Spleen (tissue), 11 donors: ENCODE data around the gene EIF2B2. TPM values are rescaled to one million over a fixed set of nuclear protein-coding genes. Genes with fewer than 3 reads are reported as not detected.

Source experiments
- DNase-seq: peaks from one replicate; pipeline ENCODE4 v3.0.0-alpha.2; 2020
- H3K27ac ChIP-seq, 8 donors: fragments of 200-600 bp; sonication (generic) in 7 of 8; 1 replicate in 4 of 8; 2 replicates in 4 of 8; pipeline versions ENCODE4 v1.5.0 to v1.8.0; 2016 to 2021; ENCODE audit warnings: inconsistent platforms in 4 of 8, mild to moderate bottlenecking in 4 of 8, moderate library complexity in 1 of 8
- H3K27me3 ChIP-seq, 7 donors: fragments of 200-600 bp; sonication (generic) in 6 of 7; replicated peaks in 1 of 7; 1 replicate in 4 of 7; 2 replicates in 3 of 7; pipeline versions ENCODE4 v1.5.0 to v1.8.0; 2016 to 2021; ENCODE audit warnings: inconsistent platforms in 3 of 7, mild to moderate bottlenecking in 1 of 7
- H3K36me3 ChIP-seq, 6 donors: fragments of 200-600 bp; sonication (generic) in 5 of 6; 1 replicate in 4 of 6; 2 replicates in 2 of 6; pipeline versions ENCODE4 v1.5.0 to v1.8.0; 2016 to 2021; ENCODE audit warnings: inconsistent platforms in 2 of 6
- H3K4me1 ChIP-seq, 6 donors: fragments of 200-600 bp; sonication (generic) in 5 of 6; 1 replicate in 3 of 6; 2 replicates in 3 of 6; pipeline versions ENCODE4 v1.5.0 to v1.8.0; 2016 to 2021; ENCODE audit warnings: inconsistent platforms in 3 of 6
- H3K4me3 ChIP-seq, 8 donors: fragments of 200-600 bp; sonication (generic) in 7 of 8; 1 replicate in 4 of 8; 2 replicates in 4 of 8; pipeline versions ENCODE4 v1.5.0 to v1.8.0; 2016 to 2021; ENCODE audit warnings: inconsistent platforms in 4 of 8, mild to moderate bottlenecking in 4 of 8, moderate library complexity in 2 of 8
- H3K9me3 ChIP-seq, 8 donors: fragments of 200-600 bp; sonication (generic) in 7 of 8; 1 replicate in 4 of 8; 2 replicates in 4 of 8; pipeline versions ENCODE4 v1.5.0 to v1.8.0; 2016 to 2021; ENCODE audit warnings: inconsistent platforms in 4 of 8
- POLR2A ChIP-seq, 3 donors: fragments of 450-650 bp; IDR thresholded peaks; one replicate each; pipeline ENCODE4 v1.5.1; 2017; ENCODE audit warnings: antibody characterized with exemption in 3 of 3, mild to moderate bottlenecking in 1 of 3
- POLR2AphosphoS5 ChIP-seq, 3 donors: sonication (generic); formaldehyde crosslinking; IDR thresholded peaks; one replicate each; pipeline ENCODE4 v1.5.1; 2017; ENCODE audit warnings: antibody characterized with exemption in 3 of 3
- WGBS, 5 donors: extraction: QIAGEN DNeasy Blood & Tissue Kit in 3 of 5; methylation state at CpG; one replicate each; pipeline versions ENCODE4 v1.1.5 to v1.1.7; 2013 to 2018; 5-methylcytosine and 5-hydroxymethylcytosine counted together
- intact Hi-C: fragments of 100-400 bp; cut with DNase I; formaldehyde crosslinking; loops from one replicate; pipeline ENCODE4 v1.15.0; 2023; ENCODE audit warnings: low total_unique reads
- polyA plus RNA-seq, 3 donors: library from polyadenylated mRNA; stranded (reverse); fragments of 200-250 nt; gene quantifications; one replicate each; pipeline ENCODE4 v1.2.1, GENCODE V29; 2013
- total RNA-seq, 7 donors: library from RNA; depleted of rRNA in 3 of 7; stranded (reverse); fragments of >200 nt in 3 of 7; fragmentation: NEBNext Ultra II Directional in 4 of 7; extraction: Animal tissue kit (Norgen Biotek cat#: 25700) in 4 of 7; gene quantifications; one replicate each; pipeline versions ENCODE4 v1.1.0 to v1.2.1, GENCODE V29; 2016 to 2021
- TF ChIP-seq, protein P1 (sequence below), 11 experiments: fragments of 200-600 bp in 7 of 11; fragments of 450-650 bp in 4 of 11; sonication (generic) in 4 of 11; IDR thresholded peaks in 8 of 11; conservative IDR thresholded peaks in 3 of 11; 1 replicate in 7 of 11; 2 replicates in 4 of 11; pipeline versions ENCODE4 v1.4.0 to v1.8.0; 2016 to 2021; ENCODE audit warnings: antibody characterized with exemption in 11 of 11, inconsistent platforms in 4 of 11, mild to moderate bottlenecking in 1 of 11
- donor health status: healthy with polysubstance abuse.
- donor health status: DM: no; HTN: no; CAD: no; lungs with moderate emphysema.
- donor health status: DM: no; HTN: no; CAD: no.
- donor health status: Bipolar disorder and iron deficiency.
- donor health status: healthy.
- donor health status: DM: no; HTN: no; CAD: no.
- donor health status: DM: yes; HTN: yes; CAD: no.

The EIF2B2 gene
- total and polyA plus RNA-seq, 10 donors: 16.0 to 38.1 (median 25.8) TPM

- intact Hi-C loops: no loop called here
- Histone ChIP-seq H3K4me1 (peaks cover 0 to 17% (median 12%) of the 10 kb centered on the region in 6 donors), H3K36me3 (no peaks in the 10 kb centered on the region), H3K27me3 (no peaks in the 10 kb centered on the region), H3K4me3 (no peak overlapping the region), H3K27ac (peak overlapping the region in 1 of 8 donors; percentile 16), H3K9me3 (no peaks in the 10 kb centered on the region)
- TF ChIP-seq POLR2A (IDR thresholded peaks at IDR 0.05): no peak
- peak in 2 of 3 donors; percentile 18 to 29 for TF ChIP-seq POLR2AphosphoS5 (IDR thresholded peaks at IDR 0.05)
- no peak for DNase-seq
- WGBS, 5 donors: 75 to 86% (median 82%) methylated on average over 6 to 12 of the region's 12 CpGs
Observed at GRCh38 chr14:74975059-74975810, 27.5 kb upstream of the EIF2B2 start.

DNA sequence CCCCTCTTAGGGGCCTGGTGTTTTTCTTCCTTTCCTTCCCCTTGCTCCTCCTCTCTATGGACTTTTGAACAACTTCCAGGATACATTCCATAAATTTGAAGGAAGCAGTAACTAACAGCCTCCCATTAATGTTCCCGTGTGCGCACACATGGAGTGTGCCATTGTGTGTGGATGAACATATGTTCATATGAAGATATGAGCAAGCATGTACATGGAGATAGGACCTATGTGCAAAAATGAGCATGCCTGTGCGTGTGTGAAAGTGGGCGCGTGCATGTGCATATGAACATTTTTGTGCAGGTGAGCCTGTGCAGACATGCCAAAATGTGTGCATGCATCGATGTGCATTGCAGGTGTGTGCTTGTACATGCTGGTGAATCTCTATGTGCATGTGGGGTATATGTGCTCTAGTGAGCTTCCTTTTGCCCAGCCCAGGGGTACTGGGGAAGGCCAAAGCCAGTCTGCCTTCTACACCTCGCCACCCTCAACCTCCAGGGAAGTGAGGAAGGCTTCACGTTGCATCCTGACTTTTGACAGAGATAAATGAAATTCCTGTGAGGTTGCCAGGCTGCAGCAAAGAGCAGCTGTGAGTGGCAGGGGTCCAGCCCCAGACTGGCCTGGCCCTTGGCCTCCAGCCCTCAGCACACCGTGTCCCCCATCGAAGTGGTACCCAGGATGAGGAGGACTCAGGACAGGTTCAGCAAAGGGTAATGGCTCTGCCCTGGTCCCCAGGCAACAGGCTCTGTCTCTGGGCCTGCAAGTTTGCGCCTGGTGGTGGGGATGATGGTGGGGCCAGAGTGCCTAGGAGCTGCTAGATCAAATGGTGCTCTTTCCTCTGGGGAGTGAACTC is 26.2 kb upstream of the EIF2B2 start:
- no peak for DNase-seq
- no peaks in the 10 kb centered on the region for H3K36me3 ChIP-seq
- no peak overlapping the region for H3K27ac ChIP-seq
- TF ChIP-seq, protein P1, sequence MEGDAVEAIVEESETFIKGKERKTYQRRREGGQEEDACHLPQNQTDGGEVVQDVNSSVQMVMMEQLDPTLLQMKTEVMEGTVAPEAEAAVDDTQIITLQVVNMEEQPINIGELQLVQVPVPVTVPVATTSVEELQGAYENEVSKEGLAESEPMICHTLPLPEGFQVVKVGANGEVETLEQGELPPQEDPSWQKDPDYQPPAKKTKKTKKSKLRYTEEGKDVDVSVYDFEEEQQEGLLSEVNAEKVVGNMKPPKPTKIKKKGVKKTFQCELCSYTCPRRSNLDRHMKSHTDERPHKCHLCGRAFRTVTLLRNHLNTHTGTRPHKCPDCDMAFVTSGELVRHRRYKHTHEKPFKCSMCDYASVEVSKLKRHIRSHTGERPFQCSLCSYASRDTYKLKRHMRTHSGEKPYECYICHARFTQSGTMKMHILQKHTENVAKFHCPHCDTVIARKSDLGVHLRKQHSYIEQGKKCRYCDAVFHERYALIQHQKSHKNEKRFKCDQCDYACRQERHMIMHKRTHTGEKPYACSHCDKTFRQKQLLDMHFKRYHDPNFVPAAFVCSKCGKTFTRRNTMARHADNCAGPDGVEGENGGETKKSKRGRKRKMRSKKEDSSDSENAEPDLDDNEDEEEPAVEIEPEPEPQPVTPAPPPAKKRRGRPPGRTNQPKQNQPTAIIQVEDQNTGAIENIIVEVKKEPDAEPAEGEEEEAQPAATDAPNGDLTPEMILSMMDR (IDR thresholded peaks at IDR 0.05 in 8 of 11, conservative IDR thresholded peaks at IDR 0.05 in 3 of 11): no peak
- TF ChIP-seq POLR2AphosphoS5 (IDR thresholded peaks at IDR 0.05): no peak
- no peak for TF ChIP-seq POLR2A (IDR thresholded peaks at IDR 0.05)
- intact Hi-C loops: no loop called here
- peaks cover 0 to 25% (median 13%) of the 10 kb centered on the region in 6 donors for H3K4me1 ChIP-seq
- H3K27me3 ChIP-seq: no peaks in the 10 kb centered on the region
- H3K9me3 ChIP-seq: no peaks in the 10 kb centered on the region
- no peak overlapping the region for H3K4me3 ChIP-seq
- 81 to 90% (median 86%) methylated on average over 9 to 11 of the region's 11 CpGs for WGBS, 5 donors

DNA sequence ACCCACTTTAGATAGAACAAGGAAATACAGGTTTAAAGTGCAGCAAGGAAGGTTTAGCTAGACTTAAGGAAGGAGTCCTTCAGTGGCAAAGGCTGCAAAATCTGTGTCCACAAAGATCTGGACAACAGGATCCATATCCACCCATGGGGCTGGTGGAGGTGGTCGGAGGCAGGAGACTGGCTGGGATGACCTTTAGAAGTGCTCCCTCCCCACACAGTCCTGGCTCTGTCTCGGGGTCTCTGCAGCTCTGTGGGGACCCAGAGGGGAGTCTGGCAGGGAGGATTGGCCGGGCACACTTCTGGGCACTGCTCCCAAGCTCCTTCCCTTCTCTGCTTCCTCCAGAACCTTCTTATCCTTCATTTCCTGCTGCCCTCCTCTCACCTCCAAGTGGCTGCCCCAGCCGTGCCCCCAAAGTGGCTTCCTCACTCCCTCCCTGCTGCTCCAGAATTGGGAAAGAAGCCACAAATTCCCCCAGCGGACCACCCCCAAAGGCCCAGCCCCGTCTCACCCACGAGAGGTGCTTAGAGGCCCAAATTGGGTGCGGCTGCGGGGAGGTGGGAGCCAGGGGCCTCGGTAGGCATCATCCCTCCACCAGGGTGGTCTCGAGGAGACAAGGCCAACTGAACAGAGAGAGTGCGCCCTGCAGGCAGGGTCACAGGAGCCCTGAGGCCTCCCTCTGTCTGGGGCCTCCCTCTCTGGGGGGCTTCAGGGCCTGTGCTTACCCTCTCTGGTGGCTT is 25.4 kb upstream of the EIF2B2 start:
- Histone ChIP-seq H3K27ac (no peak overlapping the region), H3K36me3 (no peaks in the 10 kb centered on the region), H3K27me3 (no peaks in the 10 kb centered on the region), H3K4me3 (no peak overlapping the region), H3K4me1 (peaks cover 0 to 25% (median 13%) of the 10 kb centered on the region in 6 donors), H3K9me3 (no peaks in the 10 kb centered on the region)
- TF ChIP-seq, protein P1 (IDR thresholded peaks at IDR 0.05 in 8 of 11, conservative IDR thresholded peaks at IDR 0.05 in 3 of 11): no peak
- TF ChIP-seq POLR2AphosphoS5 (IDR thresholded peaks at IDR 0.05) (no peak), POLR2A (IDR thresholded peaks at IDR 0.05) (no peak)
- whole genome bisulfite sequencing, 5 donors: 75 to 88% (median 78%) methylated on average over 12 of the region's 12 CpGs
- intact Hi-C loops: no loop called here
- no peak for DNase-seq

DNA sequence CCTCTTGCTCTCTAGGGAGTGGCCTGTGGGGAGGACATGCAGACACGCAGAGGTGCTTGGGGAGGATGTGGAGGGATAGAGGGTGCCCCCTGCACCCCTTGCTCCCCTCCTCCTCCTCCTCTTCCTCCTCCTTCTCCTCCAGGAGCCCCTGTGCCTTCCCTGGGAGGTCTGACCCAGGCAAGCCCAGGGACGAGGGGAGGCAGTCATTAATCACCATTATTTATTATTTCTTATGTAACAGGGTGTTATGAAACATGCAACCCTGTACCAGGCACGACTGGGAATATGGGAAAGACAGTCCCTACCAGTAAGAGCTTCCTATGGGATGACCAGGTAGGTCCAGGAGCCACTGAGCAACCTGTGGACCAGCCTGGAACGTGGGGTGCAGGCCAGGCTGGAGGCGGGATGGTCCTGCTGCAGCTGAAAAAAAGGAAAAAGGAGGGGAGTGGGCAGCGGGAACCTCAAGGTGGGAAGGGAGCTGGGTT is 24.8 kb upstream of the EIF2B2 start:
- Histone ChIP-seq H3K4me3 (no peak overlapping the region), H3K4me1 (peaks cover 0 to 25% (median 13%) of the 10 kb centered on the region in 6 donors), H3K9me3 (no peaks in the 10 kb centered on the region), H3K36me3 (no peaks in the 10 kb centered on the region), H3K27me3 (no peaks in the 10 kb centered on the region), H3K27ac (no peak overlapping the region)
- 60 to 67% (median 64%) methylated on average over 5 to 6 of the region's 6 CpGs for WGBS, 5 donors
- intact Hi-C loops: no loop called here
- DNase-seq: no peak
- TF ChIP-seq POLR2AphosphoS5 (IDR thresholded peaks at IDR 0.05): no peak
- TF ChIP-seq, protein P1 (IDR thresholded peaks at IDR 0.05 in 8 of 11, conservative IDR thresholded peaks at IDR 0.05 in 3 of 11): no peak
- no peak for TF ChIP-seq POLR2A (IDR thresholded peaks at IDR 0.05)
